Thoracic aorta (tissue), 2 donors: ENCODE data around the gene ZFP92. TPM values are rescaled to one million over a fixed set of nuclear protein-coding genes. Genes with fewer than 3 reads are reported as not detected.
"Not testable (repeated sequence)": the region's sequence is repeated elsewhere in the genome, so short reads cannot be mapped to it uniquely, and the experiment has no call there.

Experiments
- ATAC-seq: fragments of 150-250 bp; one replicate; pipeline ENCODE4 v1.8.0; 2017; ENCODE audit warnings: low read depth; ENCODE audit not compliant: insufficient number of reproducible peaks, low FRiP score
- DNase-seq: peaks from one replicate; pipeline ENCODE4 v3.0.0-alpha.2; 2020; ENCODE audit warnings: low spot score
- H3K27ac ChIP-seq, 2 donors: fragments of 200-600 bp; sonication (generic); 1 replicate in 1 of 2; 2 replicates in 1 of 2; pipeline ENCODE4 v1.5.1; 2016; ENCODE audit warnings: mild to moderate bottlenecking in 2 of 2, moderate library complexity in 2 of 2
- H3K27me3 ChIP-seq: fragments of 200-600 bp; sonication (generic); replicated peaks from 2 replicates; pipeline ENCODE4 v1.6.0; 2016; ENCODE audit warnings: mild to moderate bottlenecking; ENCODE audit not compliant: insufficient read depth
- H3K36me3 ChIP-seq: fragments of 200-600 bp; sonication (generic); one replicate; pipeline ENCODE4 v1.5.1; 2016
- H3K4me1 ChIP-seq, 2 donors: fragments of 200-600 bp; sonication (generic); 1 replicate in 1 of 2; 2 replicates in 1 of 2; pipeline versions ENCODE4 v1.5.1 to v1.6.0; 2016; ENCODE audit warnings: low read depth in 2 of 2, mild to moderate bottlenecking in 1 of 2; ENCODE audit not compliant: control insufficient read depth in 1 of 2
- H3K4me3 ChIP-seq: fragments of 200-600 bp; sonication (generic); 2 replicates; pipeline ENCODE4 v1.5.1; 2016; ENCODE audit warnings: mild to moderate bottlenecking
- H3K9me3 ChIP-seq: fragments of 200-600 bp; sonication (generic); 2 replicates; pipeline ENCODE4 v1.5.1; 2016
- total RNA-seq, 2 donors: library from RNA; depleted of rRNA; stranded (reverse); fragments of >200 nt; gene quantifications; one replicate each; pipeline versions ENCODE4 v1.1.0 to v1.2.3, GENCODE V29; 2016
- TF ChIP-seq, protein P1 (sequence below): fragments of 200-600 bp; sonication (generic); IDR thresholded peaks from one replicate; pipeline ENCODE4 v1.5.1; 2019; ENCODE audit warnings: antibody characterized with exemption

ZFP92 gene
- total RNA-seq, 2 donors from 2014 or later = 0.95 to 1.2 TPM

DNA sequence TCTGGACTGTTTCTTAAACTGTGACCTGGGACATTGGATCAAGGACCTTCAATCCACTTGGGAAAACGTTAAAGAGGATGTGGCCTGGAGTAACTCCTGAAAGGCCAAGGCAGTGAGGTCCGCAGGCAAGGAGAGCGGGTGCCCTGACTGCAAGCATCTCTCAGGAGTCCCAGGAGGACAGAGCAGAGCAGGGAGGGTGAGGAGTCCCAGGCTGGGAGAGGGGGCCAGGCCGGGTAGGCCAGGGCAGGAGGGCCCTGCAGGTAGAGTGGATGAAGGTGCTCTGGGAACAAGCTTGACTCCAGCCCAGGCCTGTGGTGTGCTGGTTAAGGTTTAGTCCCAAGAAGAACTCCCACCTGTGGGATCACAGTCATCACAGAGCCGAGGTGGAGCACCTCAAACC, 23.9 kb upstream of the ZFP92 start:
- no peaks in the 10 kb centered on the region for H3K4me1 ChIP-seq
- DNase-seq = no peak
- H3K36me3 ChIP-seq = no peaks in the 10 kb centered on the region
- TF ChIP-seq, protein P1, sequence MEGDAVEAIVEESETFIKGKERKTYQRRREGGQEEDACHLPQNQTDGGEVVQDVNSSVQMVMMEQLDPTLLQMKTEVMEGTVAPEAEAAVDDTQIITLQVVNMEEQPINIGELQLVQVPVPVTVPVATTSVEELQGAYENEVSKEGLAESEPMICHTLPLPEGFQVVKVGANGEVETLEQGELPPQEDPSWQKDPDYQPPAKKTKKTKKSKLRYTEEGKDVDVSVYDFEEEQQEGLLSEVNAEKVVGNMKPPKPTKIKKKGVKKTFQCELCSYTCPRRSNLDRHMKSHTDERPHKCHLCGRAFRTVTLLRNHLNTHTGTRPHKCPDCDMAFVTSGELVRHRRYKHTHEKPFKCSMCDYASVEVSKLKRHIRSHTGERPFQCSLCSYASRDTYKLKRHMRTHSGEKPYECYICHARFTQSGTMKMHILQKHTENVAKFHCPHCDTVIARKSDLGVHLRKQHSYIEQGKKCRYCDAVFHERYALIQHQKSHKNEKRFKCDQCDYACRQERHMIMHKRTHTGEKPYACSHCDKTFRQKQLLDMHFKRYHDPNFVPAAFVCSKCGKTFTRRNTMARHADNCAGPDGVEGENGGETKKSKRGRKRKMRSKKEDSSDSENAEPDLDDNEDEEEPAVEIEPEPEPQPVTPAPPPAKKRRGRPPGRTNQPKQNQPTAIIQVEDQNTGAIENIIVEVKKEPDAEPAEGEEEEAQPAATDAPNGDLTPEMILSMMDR = no peak
- H3K4me3 ChIP-seq = no peak overlapping the region
- no peak for ATAC-seq
- no peaks in the 10 kb centered on the region for H3K9me3 ChIP-seq
- no peak overlapping the region for H3K27ac ChIP-seq
- H3K27me3 ChIP-seq = no peaks in the 10 kb centered on the region

DNA sequence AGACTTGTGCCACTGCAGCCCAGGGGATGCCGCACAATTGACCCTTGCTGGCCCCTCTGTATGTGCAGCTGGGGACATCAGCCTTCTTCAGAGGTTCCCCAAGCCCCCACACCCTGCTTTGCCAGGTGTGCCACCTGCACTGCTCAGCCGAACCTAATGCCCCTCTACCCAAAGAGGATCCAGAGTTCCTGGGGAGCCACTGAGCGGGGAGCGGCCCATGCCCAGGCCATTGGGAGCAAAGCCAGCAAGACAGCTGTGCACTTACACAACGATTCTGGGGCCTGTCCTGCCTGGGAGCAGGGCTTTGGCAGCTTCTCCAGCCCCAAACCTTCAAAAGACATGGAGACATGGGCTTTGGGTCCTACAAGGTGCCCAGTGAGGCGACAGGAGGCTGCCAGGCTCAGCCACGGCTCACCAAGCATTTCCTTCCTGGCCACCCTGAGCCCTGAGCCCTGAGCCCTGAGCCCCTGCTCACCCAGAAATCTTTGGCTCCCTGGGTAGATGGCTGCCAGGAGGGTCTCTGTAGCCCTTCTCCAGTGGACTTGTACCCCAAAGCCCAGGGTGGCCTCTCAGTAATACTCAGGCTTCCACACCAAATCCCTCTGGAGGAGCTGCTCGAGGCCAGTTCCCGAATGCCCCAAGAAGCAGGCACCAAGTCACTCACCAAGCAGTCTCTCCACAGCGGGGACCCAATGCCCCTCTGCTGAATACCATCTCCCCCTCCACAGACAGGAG, 23.1 kb upstream of the ZFP92 start:
- DNase-seq (no peak), ATAC-seq (no peak)
- Histone ChIP-seq H3K27ac (no peak overlapping the region), H3K9me3 (no peaks in the 10 kb centered on the region), H3K4me3 (no peak overlapping the region), H3K27me3 (no peaks in the 10 kb centered on the region), H3K36me3 (no peaks in the 10 kb centered on the region), H3K4me1 (no peaks in the 10 kb centered on the region)
- TF ChIP-seq, protein P1 = no peak

DNA sequence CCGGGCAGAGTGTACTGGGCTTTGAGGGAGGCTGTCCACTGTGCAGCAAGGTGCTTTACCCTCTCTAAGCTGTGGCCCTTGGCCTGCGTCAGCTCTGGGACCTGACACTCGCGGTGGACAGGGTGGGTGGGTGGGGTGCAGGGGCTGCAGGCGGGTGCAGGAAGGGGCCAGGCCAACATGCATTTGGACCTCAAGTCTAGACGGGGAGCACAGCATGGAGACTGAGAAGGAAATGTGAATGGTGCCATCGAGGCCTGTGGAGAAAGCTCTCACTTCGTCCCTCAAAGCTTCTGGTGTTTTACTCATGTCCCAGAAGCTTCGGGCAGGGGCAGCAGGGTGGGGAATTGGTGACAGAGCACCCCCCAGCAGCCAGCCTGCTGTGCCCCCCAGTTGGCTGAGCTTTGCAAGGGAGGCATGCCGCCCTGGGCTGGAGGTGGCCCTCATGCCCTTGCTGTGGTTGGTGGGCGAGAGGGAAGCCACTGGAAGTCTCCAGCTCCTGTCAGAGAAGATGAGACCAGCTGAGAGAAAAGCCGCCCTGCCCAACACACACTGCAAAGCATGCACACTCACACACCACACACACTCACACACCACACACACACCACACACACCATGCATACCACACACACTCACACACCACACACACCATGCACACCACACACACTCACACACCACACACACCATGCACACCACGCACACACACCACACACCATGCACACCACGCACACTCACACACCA, 22.4 kb upstream of the ZFP92 start:
- no peaks in the 10 kb centered on the region for H3K27me3 ChIP-seq
- no peaks in the 10 kb centered on the region for H3K9me3 ChIP-seq
- no peak for ATAC-seq
- TF ChIP-seq, protein P1 = no peak
- H3K4me1 ChIP-seq = no peaks in the 10 kb centered on the region
- H3K27ac ChIP-seq = no peak overlapping the region
- H3K36me3 ChIP-seq = no peaks in the 10 kb centered on the region
- no peak for DNase-seq
- no peak overlapping the region for H3K4me3 ChIP-seq

DNA sequence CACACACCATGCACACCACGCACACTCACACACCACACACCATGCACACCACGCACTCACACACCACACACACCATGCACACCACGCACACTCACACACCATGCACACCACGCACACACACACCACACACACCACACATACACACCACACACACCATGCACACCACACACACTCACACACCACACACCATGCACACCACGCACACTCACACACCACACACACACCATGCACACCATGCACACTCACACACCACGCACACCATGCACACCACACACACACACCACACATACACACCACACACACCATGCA, 21.9 kb upstream of the ZFP92 start:
- DNase-seq, H3K4me3 ChIP-seq, H3K9me3 ChIP-seq, H3K4me1 ChIP-seq, H3K36me3 ChIP-seq, H3K27me3 ChIP-seq, H3K27ac ChIP-seq, ATAC-seq: not testable (repeated sequence)

DNA sequence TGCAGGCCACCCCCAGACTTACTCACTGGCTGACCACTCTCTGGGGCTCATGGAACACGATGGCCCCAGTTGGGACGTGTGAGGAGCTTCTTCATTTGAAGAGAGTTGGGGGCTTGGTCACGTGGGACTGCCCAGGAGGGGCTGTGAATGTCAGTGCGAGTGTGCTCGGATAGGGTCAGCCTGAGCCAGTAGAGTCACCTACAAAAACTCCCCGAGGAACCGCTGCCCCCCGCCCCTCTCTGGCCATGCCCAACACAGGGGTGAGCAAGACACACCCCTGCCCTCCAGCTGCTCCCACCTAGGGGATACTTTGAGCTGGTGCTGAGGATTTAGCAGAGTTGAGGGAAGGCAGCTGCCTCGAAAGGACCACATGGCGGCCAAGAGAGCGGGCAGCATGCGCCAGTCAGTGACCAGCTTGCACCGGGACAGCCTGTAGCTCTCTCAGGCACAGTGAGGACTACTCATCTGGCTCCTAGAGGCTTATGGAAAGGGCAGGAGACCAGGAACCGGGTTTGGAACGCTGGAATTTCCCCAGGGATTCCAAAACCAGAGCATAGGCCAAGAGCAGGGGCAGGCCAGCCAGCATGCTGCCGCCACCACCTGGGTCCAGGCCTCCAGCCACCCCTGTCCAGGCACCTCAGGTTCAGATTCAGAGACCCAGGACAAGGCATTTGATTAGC, 18.5 kb upstream of the ZFP92 start:
- no peaks in the 10 kb centered on the region for H3K9me3 ChIP-seq
- no peak overlapping the region for H3K4me3 ChIP-seq
- TF ChIP-seq, protein P1 = no peak
- no peaks in the 10 kb centered on the region for H3K27me3 ChIP-seq
- H3K27ac ChIP-seq = no peak overlapping the region
- ATAC-seq (no peak), DNase-seq (no peak)
- H3K4me1 ChIP-seq = no peaks in the 10 kb centered on the region
- no peaks in the 10 kb centered on the region for H3K36me3 ChIP-seq
